ENCODE measurements around the gene CAPN2. TPM values are rescaled to one million over a fixed set of nuclear protein-coding genes. Genes with fewer than 3 reads are reported as not detected.

The CAPN2 gene
- total RNA-seq, 2 experiments from 2014 or later, result not detected

DNA sequence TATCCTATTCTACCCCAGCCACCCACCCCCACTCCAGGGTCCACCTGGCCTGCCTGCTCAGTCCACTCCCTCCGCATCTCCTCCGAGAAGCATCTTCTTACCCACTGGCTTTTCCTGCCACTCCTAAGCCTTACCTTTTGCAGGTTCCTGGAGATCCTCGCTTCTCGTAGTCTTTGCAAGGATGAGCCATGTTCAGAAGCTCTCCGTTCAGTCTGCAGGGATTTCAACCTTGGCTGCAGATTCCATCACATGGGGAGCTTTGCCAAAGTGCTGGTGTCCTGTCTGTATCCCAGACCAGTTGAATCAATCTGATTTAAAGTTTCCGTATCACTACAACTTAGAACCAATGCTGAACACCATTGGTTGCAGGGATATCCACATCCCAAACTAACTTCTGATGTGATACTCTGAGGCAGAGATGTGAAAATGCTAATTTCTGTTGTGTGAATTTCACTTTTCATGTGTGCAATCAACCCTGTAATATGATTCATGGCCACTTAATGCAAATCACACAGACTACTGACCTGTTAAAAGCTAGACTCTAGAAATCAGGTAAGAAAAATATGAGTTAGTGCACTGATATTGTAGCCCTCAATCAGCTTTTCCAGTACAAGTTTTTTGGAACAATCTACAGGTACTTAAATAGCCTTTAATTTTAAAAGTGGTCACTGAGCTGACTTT is 61.9 kb downstream of the CAPN2 start:
- no peaks in the 10 kb centered on the region for H3K4me1 ChIP-seq (ENCODE audit: insufficient read depth, low read length, poor library complexity, severe bottlenecking)

GRCh38 chr1:223775054-223775453 is 62.7 kb downstream of the CAPN2 start:
- ChIA-PET POLR2A (no interaction called here), CTCF (ENCODE audit: unreplicated experiment) (no interaction called here)
- no peaks in the 10 kb centered on the region for H3K79me2 ChIP-seq (ENCODE audit: insufficient read depth, low read depth, low read length)
- no peaks in the 10 kb centered on the region for H3K9me3 ChIP-seq (ENCODE audit: low read length)
- H3K4me2 ChIP-seq (ENCODE audit: low read length), result no peak overlapping the region
- H3K9me2 ChIP-seq (ENCODE audit: insufficient read depth, low read length), result no peaks in the 10 kb centered on the region
- no peak overlapping the region for H2AFZ ChIP-seq (ENCODE audit: low read length)
- intact Hi-C loops (cut with micrococcal nuclease; ENCODE audit: unreplicated experiment), result no loop called here
- H3K27ac ChIP-seq (ENCODE audit: low read depth, low read length, poor library complexity, severe bottlenecking), result no peak overlapping the region
- H3K4me3 ChIP-seq (ENCODE audit: low read depth, low read length, poor library complexity, severe bottlenecking), result no peak overlapping the region
- H3K36me3 ChIP-seq (ENCODE audit: insufficient read depth, low read length), result peaks cover 28% of the 10 kb centered on the region
- TF ChIP-seq EZH2phosphoT487 (IDR thresholded peaks at IDR 0.05; ENCODE audit: borderline replicate concordance, low read depth, low read length), result no peak
- no peak for TF ChIP-seq CTCF (conservative IDR thresholded peaks at IDR 0.05; ENCODE audit: low read length)
- no peaks in the 10 kb centered on the region for H3K4me1 ChIP-seq (ENCODE audit: insufficient read depth, low read length, poor library complexity, severe bottlenecking)
- no peaks in the 10 kb centered on the region for H4K20me1 ChIP-seq (ENCODE audit: insufficient read depth, low read length)
- DNase-seq (ENCODE audit: low spot score), result no peak
- BruUV-seq (replicated peaks), result no TSS peak

More for the DNA sequence above, 61.9 kb downstream of the CAPN2 start:
- peaks cover 23% of the 10 kb centered on the region for H3K36me3 ChIP-seq (ENCODE audit: insufficient read depth, low read length)
- intact Hi-C loops (cut with micrococcal nuclease; ENCODE audit: unreplicated experiment), result no loop called here
- no peaks in the 10 kb centered on the region for H3K9me3 ChIP-seq (ENCODE audit: low read length)
- no peak overlapping the region for H3K4me3 ChIP-seq (ENCODE audit: low read depth, low read length, poor library complexity, severe bottlenecking)
- DNase-seq (ENCODE audit: low spot score), result no peak
- ChIA-PET POLR2A (interaction anchor here (0.5 kb wide), 1 partner anchor 29 kb away, joined by 3 read pairs; no protein-coding TSS in a partner anchor), CTCF (ENCODE audit: unreplicated experiment) (no interaction called here)
- H3K27ac ChIP-seq (ENCODE audit: low read depth, low read length, poor library complexity, severe bottlenecking), result no peak overlapping the region
- BruUV-seq (replicated peaks), result no TSS peak
- H3K4me2 ChIP-seq (ENCODE audit: low read length), result no peak overlapping the region
- no peak overlapping the region for H2AFZ ChIP-seq (ENCODE audit: low read length)
- H4K20me1 ChIP-seq (ENCODE audit: insufficient read depth, low read length), result no peaks in the 10 kb centered on the region
- H3K79me2 ChIP-seq (ENCODE audit: insufficient read depth, low read depth, low read length), result no peaks in the 10 kb centered on the region
- TF ChIP-seq CTCF (conservative IDR thresholded peaks at IDR 0.05; ENCODE audit: low read length), result no peak
- TF ChIP-seq EZH2phosphoT487 (IDR thresholded peaks at IDR 0.05; ENCODE audit: borderline replicate concordance, low read depth, low read length), result no peak
- H3K9me2 ChIP-seq (ENCODE audit: insufficient read depth, low read length), result no peaks in the 10 kb centered on the region

- H3K9me2 ChIP-seq (ENCODE audit: insufficient read depth, low read length), result no peaks in the 10 kb centered on the region
- intact Hi-C loops (cut with micrococcal nuclease; ENCODE audit: unreplicated experiment), result no loop called here
- ChIA-PET POLR2A (no interaction called here), CTCF (ENCODE audit: unreplicated experiment) (no interaction called here)
- H3K9me3 ChIP-seq (ENCODE audit: low read length), result no peaks in the 10 kb centered on the region
- no peaks in the 10 kb centered on the region for H4K20me1 ChIP-seq (ENCODE audit: insufficient read depth, low read length)
- DNase-seq (ENCODE audit: low spot score), result no peak
- no TSS peak for BruUV-seq (replicated peaks)
- H3K4me3 ChIP-seq (ENCODE audit: low read depth, low read length, poor library complexity, severe bottlenecking), result no peak overlapping the region
- H3K79me2 ChIP-seq (ENCODE audit: insufficient read depth, low read depth, low read length), result no peaks in the 10 kb centered on the region
- H2AFZ ChIP-seq (ENCODE audit: low read length), result no peak overlapping the region
- no peaks in the 10 kb centered on the region for H3K4me1 ChIP-seq (ENCODE audit: insufficient read depth, low read length, poor library complexity, severe bottlenecking)
- no peak overlapping the region for H3K27ac ChIP-seq (ENCODE audit: low read depth, low read length, poor library complexity, severe bottlenecking)
- H3K36me3 ChIP-seq (ENCODE audit: insufficient read depth, low read length), result peaks cover 34% of the 10 kb centered on the region
- TF ChIP-seq EZH2phosphoT487 (IDR thresholded peaks at IDR 0.05; ENCODE audit: borderline replicate concordance, low read depth, low read length) (no peak), CTCF (conservative IDR thresholded peaks at IDR 0.05; ENCODE audit: low read length) (no peak)
- no peak overlapping the region for H3K4me2 ChIP-seq (ENCODE audit: low read length)
These were observed 63.4 kb downstream of the CAPN2 start for GRCh38 chr1:223775711-223776074.

Data from OCI-LY7 (cell line).